Upper lobe of right lung (tissue), 1 donor: Measurements from ENCODE around the gene SPECC1L. TPM values are rescaled to one million over a fixed set of nuclear protein-coding genes. Genes with fewer than 3 reads are reported as not detected.

Experiments used
- ATAC-seq: fragments of 200-7000 bp; cut with Tn5 transposase; one replicate; pipeline ENCODE4 v1.9.1; 2020; ENCODE audit warnings: mild to moderate bottlenecking, moderate library complexity
- DNase-seq: peaks from one replicate; pipeline ENCODE4 v3.0.0-alpha.2; 2020
- H3K27ac ChIP-seq: fragments of 200-600 bp; one replicate; pipeline ENCODE4 v1.8.0; 2022
- H3K27me3 ChIP-seq: fragments of 200-600 bp; one replicate; pipeline ENCODE4 v1.8.0; 2022; ENCODE audit warnings: mild to moderate bottlenecking
- H3K36me3 ChIP-seq: fragments of 200-600 bp; one replicate; pipeline ENCODE4 v1.8.0; 2022
- H3K4me1 ChIP-seq: fragments of 200-600 bp; one replicate; pipeline ENCODE4 v1.8.0; 2022
- H3K4me3 ChIP-seq: fragments of 200-600 bp; one replicate; pipeline ENCODE4 v1.8.0; 2022; ENCODE audit warnings: mild to moderate bottlenecking
- H3K9me3 ChIP-seq: fragments of 200-600 bp; one replicate; pipeline ENCODE4 v1.8.0; 2022
- CTCF ChIP-seq: fragments of 200-600 bp; IDR thresholded peaks from one replicate; pipeline ENCODE4 v1.8.0; 2022; ENCODE audit warnings: antibody characterized with exemption
- intact Hi-C: fragments of 100-400 bp; cut with DNase I; formaldehyde crosslinking; loops from one replicate; pipeline ENCODE4 v1.11.0; 2022
- total RNA-seq: library from RNA; stranded (reverse); fragmentation: NEBNext Ultra II Directional; extraction: Animal tissue kit (Norgen Biotek cat#: 25700); gene quantifications from one replicate; pipeline ENCODE4 v1.2.1, GENCODE V29; 2021
- donor health status: DM: no; HTN: yes; CAD: no; lungs with severe emphysema.

The SPECC1L gene
- total RNA-seq, 1 donor from 2014 or later = 87.1 TPM

GRCh38 chr22:24361976-24362646, 91.5 kb downstream of the SPECC1L start:
- no peaks in the 10 kb centered on the region for H3K9me3 ChIP-seq
- intact Hi-C loops = no loop called here
- no peak for TF ChIP-seq CTCF
- peaks cover 16% of the 10 kb centered on the region for H3K4me1 ChIP-seq
- DNase-seq (no peak), ATAC-seq (no peak)
- H3K27ac ChIP-seq = no peak overlapping the region
- peaks cover 70% of the 10 kb centered on the region for H3K36me3 ChIP-seq
- no peak overlapping the region for H3K4me3 ChIP-seq
- no peaks in the 10 kb centered on the region for H3K27me3 ChIP-seq

- H3K4me1 ChIP-seq = peaks cover 16% of the 10 kb centered on the region
- no peaks in the 10 kb centered on the region for H3K9me3 ChIP-seq
- H3K27me3 ChIP-seq = no peaks in the 10 kb centered on the region
- TF ChIP-seq CTCF = no peak
- no peak for DNase-seq
- no peak overlapping the region for H3K4me3 ChIP-seq
- intact Hi-C loops = no loop called here
- ATAC-seq = no peak
- peaks cover 78% of the 10 kb centered on the region for H3K36me3 ChIP-seq
- H3K27ac ChIP-seq = no peak overlapping the region
Observed at GRCh38 chr22:24363243-24363642, 92.6 kb downstream of the SPECC1L start.

- Histone ChIP-seq H3K4me1 (peaks cover 4% of the 10 kb centered on the region), H3K27ac (no peak overlapping the region), H3K36me3 (peaks cover 92% of the 10 kb centered on the region), H3K27me3 (no peaks in the 10 kb centered on the region), H3K9me3 (no peaks in the 10 kb centered on the region), H3K4me3 (no peak overlapping the region)
- ATAC-seq (no peak), DNase-seq (no peak)
- intact Hi-C loops = no loop called here
- TF ChIP-seq CTCF = no peak
Observed at GRCh38 chr22:24366701-24367100, 96.1 kb downstream of the SPECC1L start.

- H3K9me3 ChIP-seq = no peaks in the 10 kb centered on the region
- H3K27me3 ChIP-seq = no peaks in the 10 kb centered on the region
- TF ChIP-seq CTCF = no peak
- DNase-seq (no peak), ATAC-seq (no peak)
- H3K27ac ChIP-seq = no peak overlapping the region
- H3K4me3 ChIP-seq = no peak overlapping the region
- peaks cover 94% of the 10 kb centered on the region for H3K36me3 ChIP-seq
- intact Hi-C loops = no loop called here
- H3K4me1 ChIP-seq = peaks cover 4% of the 10 kb centered on the region
Observed at GRCh38 chr22:24367841-24368240, 97.2 kb downstream of the SPECC1L start.

- DNase-seq (no peak), ATAC-seq (no peak)
- Histone ChIP-seq H3K27me3 (no peaks in the 10 kb centered on the region), H3K27ac (no peak overlapping the region), H3K4me3 (no peak overlapping the region), H3K9me3 (no peaks in the 10 kb centered on the region), H3K36me3 (peaks cover 72% of the 10 kb centered on the region), H3K4me1 (peaks cover 4% of the 10 kb centered on the region)
- no peak for TF ChIP-seq CTCF
- intact Hi-C loops = no loop called here
Observed at GRCh38 chr22:24370401-24370800, 99.8 kb downstream of the SPECC1L start.

- no peaks in the 10 kb centered on the region for H3K9me3 ChIP-seq
- ATAC-seq (no peak), DNase-seq (no peak)
- H3K4me3 ChIP-seq = no peak overlapping the region
- intact Hi-C loops = no loop called here
- no peaks in the 10 kb centered on the region for H3K4me1 ChIP-seq
- no peaks in the 10 kb centered on the region for H3K27me3 ChIP-seq
- peaks cover 43% of the 10 kb centered on the region for H3K36me3 ChIP-seq
- no peak for TF ChIP-seq CTCF
- no peak overlapping the region for H3K27ac ChIP-seq
Observed at GRCh38 chr22:24376002-24376401, 105.4 kb downstream of the SPECC1L start.
